ENCODE data around the gene MCTP1.
A peak's percentile ranks its signal among the peaks of the same experiment; 100 is the strongest.
"Not testable (repeated sequence)": the region's sequence is repeated elsewhere in the genome, so short reads cannot be mapped to it uniquely, and the experiment has no call there.

MCTP1 gene

DNA sequence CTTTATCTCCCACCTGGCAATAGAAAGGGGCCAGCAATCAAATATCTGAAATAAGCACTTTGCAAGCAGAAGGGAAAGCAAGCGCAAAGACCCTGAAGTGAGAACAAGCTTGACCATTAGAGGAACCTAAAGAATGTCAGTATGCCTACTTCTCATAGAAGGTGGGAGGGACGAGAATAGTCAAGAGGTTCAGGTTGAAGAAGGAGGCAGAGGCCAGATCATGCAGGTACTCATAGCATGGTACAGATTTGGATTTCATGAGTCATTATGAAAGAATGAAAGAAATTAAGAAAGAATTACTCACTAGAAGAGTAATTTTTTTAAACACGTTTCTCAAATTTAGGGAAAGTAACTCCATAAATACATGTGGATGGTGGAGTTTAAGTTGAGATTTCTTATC lies 33.7 kb downstream of the MCTP1 start:
- no peak for DNase-seq

DNA sequence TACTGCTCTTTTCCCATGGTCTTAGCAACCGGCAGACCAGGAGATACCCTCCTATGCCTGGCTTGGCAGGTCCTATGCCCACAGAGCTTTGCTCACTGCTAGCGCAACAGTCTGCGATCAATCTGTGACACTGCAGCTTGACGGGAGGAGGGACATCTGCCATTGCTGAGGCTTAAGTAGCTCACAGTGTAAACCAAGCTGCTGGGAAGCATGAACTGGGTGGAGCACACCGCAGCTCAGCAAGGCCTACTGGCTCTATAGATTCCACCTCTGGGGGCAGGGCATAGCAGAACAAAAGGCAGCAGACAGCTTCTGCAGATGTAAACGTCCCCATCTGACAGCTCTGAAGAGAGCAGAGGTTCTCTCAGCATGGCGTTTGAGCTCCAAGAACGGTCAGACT lies 40.4 kb downstream of the MCTP1 start:
- no peak for DNase-seq

DNA sequence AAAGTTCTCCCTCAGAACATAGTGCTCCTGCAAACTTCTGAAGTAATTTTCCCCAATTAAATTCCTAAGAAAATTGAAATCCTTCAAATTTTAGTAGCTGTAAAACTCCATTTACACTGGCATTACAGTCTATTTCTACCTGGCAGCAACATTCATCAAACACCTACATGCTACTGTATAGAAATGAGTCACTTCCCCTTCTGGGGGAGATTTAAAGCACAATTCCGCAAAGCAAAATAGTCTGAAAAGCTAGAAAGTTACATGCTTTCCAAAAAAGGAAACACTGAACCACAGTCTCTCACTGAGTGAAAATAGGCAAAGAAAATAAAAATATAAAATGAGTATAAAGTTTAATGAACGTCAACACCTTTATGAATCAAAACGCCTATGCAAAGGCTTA lies 43.3 kb downstream of the MCTP1 start:
- no peak for DNase-seq

DNA sequence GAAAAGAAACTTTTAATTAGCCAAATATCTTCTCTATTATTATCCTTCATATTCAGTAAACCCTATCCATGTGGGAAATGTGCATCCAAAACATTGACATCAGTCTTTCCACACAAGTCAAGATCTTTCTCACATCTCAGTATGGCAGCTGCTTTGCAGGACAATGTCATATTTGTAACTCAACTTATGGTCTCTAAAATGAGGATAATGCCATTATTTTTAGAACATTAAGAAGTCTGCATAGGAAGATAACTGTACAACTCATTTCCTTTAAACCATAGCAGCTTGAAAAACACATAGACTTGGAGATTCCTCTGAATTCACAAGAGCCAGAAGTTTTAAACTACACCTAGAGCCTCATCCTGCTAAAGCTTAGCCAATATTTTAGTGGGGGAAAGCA lies 43.7 kb downstream of the MCTP1 start:
- no peak for DNase-seq

DNA sequence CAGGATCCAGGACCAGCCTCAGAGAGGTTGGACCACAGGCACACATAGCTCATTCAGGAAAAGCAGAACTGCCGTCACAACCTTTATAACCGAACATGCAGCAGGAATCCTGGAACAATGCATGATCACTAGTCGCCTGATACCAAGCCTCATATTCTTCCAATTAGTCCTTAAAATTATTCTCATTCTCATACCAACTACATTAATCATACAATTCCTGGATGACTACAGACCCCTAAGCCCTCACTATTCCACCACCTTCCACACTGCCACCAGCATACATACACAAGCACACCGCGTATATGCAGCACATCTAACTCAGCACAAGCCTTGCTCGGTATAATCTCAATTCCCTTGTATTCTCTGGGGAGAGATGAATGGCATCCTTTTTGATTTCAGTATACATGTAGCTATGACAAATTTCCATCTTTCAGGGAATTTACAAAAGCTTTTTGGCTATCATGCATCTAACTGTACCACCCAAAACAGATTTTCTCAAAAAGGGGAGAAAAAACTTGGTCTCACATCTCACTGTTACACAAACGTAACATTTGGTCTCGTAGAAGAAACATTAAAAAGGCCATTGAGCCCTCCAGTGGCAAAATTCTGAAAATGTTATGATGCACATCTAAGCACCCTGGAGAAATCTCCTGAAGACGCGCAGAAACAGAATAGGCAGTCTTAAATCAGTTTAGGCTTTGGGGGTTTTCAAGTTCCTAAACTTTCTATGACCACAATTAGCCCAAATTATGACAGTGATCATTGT lies 46.2 kb downstream of the MCTP1 start:
- DNase-seq, result no peak

DNA sequence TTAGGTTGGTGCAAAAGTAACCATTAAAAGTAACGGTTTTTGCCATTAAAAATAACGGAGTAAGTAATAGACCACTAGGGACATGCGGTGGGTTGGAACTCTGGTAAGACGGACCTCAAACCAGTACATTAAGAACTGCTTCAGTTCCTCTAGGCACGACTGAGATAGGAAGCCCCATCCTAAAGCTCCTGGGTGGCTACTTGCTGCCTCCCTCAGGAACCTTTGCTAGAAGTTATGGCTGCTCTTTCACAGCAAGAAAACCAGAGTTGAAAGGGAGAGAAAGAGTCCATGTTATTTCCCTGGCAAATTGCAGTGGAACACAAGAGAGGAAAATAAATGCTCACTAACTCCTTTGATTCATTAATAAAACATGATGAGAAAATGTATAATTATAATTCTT lies 47.6 kb downstream of the MCTP1 start:
- DNase-seq, result no peak

DNA sequence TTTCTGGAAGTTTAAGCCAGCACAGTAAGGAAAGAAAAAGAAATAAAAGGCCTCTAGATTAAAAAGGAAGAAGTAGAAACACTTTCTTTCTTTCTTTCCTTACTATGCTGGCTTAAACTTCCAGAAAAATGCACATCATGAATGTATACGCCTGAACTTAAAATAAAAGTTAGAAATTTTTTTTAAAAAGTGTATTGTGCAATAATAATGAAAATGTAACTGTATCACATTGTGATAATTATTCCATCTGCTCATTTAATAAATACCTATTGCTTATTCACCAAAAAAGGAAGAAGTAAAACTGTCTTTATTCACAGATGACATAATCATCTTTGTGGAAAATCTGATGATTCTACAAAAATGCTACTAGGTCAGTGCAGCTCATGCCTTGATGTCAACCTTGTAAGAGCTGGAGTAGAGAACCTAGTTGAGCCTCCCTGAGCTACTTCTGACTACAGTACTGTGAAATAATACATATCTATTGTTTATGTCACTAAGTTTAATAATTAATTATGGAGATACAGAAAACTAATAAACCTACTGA lies 49.4 kb downstream of the MCTP1 start:
- DNase-seq, result no peak

DNA sequence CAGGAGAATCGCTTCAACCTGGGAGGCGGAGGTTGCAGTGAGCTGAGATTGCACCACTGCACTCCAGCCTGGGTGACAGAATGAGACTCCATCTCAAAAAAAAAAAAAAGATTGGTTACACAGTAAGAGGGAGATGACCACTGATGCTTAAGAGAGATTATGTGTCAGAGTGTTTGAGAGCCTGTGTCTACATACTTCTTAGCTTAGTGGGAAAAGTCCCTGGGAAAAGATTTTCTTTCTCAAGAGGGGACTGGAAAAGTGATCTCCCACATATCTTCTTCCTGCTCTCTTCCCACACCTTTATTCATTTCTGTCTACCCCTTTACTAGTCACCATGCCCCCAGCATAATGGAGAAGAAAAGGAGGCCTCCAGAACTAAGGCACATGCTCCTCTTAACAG lies 55.2 kb downstream of the MCTP1 start:
- DNase-seq, result no peak

DNA sequence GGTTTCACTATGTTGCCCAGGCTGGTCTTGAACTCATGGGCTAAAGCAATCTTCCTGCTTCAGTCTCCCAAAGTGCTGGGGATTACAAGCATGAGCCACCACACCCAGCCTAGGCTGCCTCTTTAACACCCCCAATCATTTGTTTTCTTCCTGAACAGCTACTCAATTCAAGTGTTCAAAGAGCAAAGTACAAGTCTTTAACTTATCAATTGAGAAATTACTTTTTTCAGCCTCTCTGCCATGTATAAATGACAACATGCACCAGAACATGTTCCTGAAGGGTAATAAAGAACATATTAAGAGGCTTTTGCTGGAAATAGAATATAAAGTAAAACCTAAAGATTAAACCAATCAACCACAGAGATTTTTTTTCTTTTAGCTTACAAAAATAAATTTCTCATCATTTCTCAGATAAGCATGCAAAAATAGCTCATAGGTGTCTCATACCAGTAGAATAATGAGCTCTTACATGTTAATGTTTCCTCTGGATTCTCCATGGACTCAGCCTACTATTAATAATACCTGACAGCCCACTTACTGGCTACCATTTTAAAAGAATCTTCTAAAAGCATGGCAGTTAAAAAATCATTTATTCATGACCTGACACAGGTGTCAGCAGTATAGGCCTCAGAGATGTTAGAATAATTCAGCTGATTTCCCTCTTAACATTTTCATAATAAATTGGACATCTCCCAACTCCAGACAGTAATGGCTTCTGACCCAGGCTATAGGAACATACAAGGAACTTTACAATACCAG lies 60.0 kb downstream of the MCTP1 start:
- no peak for DNase-seq

DNA sequence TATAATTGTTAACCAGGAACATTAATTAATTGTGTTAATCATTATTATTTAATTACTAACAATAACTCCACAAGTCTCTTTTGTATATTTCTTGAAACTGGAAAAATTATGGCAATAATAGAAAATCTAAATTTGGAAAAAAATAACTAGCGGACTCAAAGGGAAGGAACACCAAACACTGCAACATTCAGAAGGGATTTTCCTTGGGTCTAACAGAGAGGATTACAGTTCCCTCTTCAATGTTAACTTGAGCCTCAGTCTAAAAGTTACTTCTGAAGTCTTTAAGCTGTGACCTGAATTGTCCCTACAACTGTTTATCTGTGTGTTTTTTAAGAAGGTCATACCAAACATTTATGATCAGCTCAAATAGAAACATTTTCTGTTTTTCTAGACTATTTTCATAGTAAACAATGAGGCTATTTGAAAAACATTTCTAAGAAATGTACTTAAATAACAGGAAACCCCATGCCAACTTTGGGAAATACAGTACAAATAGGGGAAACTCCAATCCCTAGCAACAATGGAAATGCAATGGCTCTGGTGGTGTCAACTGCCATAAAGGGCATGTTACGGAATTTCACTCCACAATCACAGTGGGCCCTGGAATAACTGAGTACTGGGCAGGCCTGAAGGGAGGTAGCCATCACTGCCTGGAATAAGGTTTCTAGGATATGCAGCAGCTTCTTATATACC lies 61.2 kb downstream of the MCTP1 start:
- no peak for DNase-seq

DNA sequence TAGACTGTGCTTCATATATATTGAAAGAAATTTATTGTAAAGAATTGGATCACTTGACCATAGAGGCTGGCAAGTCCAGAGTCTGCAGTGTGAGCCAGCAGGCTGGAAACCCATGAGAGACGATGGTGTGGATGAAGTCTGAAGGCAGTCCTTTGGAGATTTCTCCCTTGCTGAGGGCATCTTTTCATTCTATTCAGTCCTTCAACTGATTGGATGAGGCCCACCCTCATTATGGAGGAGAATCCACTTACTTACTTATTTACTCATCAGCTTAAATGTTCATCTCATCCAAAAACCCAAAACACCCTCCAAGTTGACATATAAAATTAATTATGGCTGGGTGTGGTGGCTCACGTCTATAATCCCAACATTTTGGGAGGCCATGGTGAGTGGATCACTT lies 62.1 kb downstream of the MCTP1 start:
- no peak for DNase-seq

DNA sequence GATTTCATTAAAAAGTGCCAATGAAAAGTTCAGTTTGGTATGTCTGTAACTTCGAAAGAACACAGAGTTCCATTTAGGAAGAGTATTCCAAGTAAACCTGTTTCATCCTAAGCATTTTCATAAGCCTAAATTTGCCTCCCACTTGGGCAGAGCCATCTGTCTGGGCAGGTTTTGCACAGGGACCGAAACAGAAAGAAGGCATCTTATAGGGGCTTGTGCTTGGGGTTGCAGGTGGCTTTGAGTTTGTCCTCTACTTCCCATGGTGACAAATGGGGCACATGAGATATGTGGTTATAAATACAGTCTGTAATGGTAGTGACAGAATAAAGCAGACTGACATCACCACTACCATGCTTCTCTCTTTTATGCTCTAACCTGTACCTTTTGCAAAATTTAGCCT lies 63.7 kb downstream of the MCTP1 start:
- DNase-seq, result no peak

DNA sequence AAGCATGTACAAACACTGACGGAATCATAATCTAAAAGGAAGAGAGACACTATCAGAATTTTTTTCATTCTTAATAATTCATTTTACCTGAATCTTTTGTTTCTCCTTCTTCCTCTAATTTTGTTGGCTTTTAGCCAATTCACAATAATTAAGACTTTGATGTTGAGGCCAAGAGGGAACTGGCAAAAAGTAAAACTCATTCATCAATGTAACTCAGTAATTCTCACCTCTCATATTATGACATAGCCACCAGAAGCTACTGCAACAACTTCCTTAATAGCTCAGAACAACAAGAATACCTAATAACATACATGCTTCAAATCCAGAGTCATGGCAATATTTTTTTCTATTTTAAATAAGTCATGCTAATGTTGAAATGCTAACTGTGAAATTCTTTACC lies 64.5 kb downstream of the MCTP1 start:
- no peak for DNase-seq

DNA sequence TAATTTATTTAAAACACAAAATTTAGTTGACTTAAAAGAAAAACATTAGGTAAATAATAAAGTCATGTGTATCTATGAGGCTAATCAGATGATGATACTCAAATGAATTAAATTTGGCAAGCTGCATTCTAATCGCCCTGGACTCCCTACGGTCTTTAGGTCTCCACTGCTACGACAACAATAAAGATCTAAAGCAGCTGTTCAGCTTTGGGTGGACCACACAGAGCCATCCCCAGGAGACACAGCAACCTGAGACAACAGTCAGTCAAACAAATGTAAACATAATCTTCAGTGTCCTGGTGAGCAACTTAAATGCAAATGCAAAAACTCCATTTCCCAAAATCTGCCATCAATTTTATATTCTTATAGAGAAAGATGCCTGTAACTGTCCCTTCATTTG lies 65.5 kb downstream of the MCTP1 start:
- no peak for DNase-seq

DNA sequence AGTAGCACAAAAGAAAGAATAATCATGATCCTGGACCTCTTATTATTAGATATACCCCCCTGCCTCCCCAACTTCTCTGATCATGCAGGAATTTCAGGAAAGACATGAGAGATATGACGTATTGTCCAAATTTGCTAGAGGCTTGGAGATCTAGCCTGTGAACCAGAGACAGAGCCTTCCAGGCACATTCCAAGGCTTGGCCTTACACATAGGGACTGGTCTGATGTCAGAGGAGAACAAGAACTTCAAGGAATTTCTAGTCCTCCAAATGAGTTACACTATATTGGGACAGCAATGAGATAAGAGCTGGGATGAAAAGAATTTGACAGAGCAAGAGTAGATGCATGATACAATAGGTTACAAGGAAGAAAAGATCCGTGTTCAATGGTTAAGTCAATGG lies 67.0 kb downstream of the MCTP1 start:
- DNase-seq, result no peak

DNA sequence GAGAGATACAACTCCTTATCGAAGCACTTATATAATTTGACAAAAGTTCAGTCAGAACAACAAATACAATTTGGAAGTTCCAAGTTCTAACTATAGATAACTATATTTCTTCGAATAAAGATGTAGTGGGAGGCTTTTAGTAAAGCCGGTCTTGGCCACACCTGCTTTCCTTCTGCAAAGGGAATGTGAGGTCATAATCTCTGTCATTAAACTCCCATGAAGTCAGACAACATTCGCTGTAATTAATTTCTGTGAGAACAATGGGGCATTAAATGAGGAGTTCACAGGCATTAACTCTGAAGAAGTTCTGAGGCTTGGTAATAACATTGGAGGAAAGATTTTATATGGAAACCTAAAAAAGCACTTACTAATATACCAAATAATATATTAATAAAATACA lies 67.5 kb downstream of the MCTP1 start:
- DNase-seq, result no peak

DNA sequence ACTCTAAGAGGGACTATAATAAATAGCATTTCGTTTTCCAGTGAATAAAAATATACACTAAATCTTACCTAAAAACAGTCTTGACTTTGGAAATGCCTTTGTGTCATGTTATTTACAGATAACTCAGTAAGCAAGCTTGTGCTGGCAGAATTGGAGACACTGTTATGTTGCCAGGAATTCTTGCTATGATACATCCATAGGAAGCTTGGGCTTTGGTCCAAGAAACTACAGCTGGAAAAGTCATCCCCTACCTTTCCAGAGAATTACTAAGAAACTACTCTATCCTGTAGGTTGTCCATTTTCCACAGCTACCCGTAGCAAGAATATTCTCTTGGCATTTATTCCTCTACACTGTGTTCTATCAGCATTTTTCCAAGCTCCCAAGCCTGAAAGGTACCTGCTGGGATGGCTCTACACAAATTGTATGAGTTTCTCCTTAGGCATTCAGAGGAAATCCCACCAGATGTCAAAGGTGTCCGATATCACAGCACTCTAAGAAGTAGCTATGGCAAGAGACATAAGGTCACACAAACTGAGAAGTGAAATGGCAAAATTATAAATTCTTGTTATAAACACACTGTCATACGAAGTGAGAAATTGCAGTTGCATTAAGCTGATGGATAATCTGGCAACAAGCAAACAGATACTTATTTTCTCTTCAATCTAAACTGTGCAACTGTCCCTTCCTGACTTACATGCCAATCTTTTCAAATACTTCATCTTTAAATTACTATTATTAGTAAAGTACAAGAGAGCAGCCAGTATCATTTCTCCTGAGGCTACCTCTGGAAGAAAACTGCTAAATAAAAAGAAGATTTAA lies 68.5 kb downstream of the MCTP1 start:
- no peak for DNase-seq

DNA sequence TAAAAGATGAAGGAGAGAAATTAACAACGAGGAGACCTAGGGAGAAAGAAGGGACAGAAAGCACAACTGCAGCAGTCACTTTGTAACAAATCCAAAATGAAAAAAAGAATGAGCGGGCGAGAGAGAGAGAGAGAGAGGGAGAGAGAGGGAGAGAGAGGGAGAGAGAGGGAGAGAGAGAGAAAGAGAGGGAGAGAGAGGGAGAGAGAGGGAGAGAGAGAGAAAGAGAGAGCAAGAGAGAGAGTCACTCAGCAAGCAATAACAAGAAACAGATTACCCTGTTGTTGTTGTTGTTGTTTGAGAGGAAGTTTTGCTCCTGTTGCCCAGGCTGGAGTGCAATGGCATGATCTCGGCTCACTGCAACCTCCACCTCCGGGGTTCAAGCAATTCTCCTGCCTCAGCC lies 77.1 kb downstream of the MCTP1 start:
- not testable (repeated sequence) for DNase-seq

DNA sequence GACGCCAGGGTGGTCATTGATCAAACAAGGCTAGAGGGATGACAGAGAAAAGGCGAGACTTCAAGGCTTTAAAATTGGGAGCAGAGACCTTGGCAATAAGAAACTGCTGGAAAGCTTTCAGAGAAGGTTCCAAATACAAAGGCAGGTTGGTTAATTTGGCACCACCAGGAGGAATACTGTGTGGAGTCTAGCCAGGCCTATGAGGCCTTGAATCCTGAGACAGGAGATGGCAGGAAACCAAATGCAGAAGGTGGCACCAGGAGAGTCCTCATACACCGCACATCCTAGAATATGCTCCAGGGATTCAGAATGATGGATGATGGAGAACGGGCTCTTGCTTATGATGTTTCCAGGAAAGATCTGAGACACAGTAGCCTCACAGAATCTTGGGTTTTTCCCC lies 90.0 kb downstream of the MCTP1 start:
- DNase-seq, result no peak

DNA sequence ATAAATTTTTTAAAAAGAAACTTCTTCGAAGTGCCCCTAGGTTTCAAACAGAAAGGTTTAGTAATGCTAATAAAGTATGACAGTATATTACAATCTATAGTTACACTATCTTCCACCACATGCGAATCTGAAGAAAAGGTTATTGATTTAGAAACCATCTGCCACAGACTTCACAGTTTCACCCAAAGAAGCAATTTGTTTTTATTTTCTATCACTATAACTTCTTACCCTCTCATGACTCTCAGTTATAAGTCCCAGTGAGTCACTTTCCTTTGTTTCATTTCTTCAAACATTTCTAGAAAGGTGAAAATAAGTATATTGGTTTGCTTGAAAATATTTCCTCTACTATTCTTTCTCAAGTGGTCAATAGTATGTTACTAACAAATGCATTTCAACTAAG lies 93.6 kb downstream of the MCTP1 start:
- DNase-seq, result no peak

DNA sequence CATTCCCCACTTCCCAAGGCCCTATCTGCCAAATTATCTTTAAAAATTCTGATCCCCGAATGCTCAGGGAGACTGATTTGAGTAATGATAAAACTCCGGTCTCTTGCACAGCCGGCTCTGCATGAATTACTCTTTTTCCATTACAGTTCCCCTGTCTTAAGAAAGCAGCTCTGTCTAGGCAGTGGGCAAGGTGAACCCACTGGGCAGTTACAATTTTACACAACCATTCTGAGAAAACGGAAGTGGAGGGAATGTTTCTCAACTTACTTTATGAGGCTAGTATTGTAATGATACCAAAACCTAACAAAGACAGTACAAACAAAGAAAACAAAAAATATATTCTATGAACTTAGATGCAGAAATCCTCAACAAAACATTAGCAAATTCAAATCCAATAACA lies 100.0 kb downstream of the MCTP1 start:
- peak; percentile 52 for DNase-seq

DNA sequence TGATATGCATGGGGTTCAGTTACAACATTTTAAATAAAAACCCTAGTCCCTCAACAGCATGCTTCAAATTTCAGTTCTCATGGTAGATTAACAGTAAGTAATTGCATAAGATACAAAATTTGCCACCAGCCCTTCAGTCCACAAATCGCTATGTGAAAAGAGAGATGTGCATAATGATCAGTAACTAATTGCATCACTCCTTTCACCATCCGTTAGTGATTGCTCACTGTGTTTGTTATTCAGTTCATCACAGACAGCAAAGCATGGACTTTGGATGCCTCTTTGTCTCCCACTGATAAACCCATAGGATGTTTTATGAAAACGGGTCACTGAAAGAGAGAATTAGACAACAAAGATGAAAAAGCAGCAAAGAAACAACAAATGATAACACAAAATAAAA lies 103.2 kb downstream of the MCTP1 start:
- no peak for DNase-seq

Data from SIG-M5 (cell line).